ENCODE data around the gene FAM117A.

- TF ChIP-seq TAF1 (IDR thresholded peaks at IDR 0.05; ENCODE audit: borderline replicate concordance, low read depth, low read length) (no peak), POLR2A (IDR thresholded peaks at IDR 0.05; ENCODE audit: low read depth, low read length) (no peak)
Measured at GRCh38 chr17:49716668-49717364, 47.1 kb downstream of the FAM117A start.

All from GM12892 (cell line).